CD14-positive monocyte (primary cell): Measurements from ENCODE around the gene ADAMTS13. TPM values are rescaled to one million over a fixed set of nuclear protein-coding genes. Genes with fewer than 3 reads are reported as not detected.
A peak's percentile ranks its signal among the peaks of the same experiment; 100 is the strongest.

ENCODE experiments used
- DNase-seq, 3 donors: peaks; one replicate each; pipeline ENCODE4 v3.0.0-alpha.2; 2011 to 2022
- H2AFZ ChIP-seq: 2 replicates; pipeline ENCODE4 v1.6.0; 2012; ENCODE audit warnings: mild to moderate bottlenecking, low read depth, low read length, inconsistent platforms; ENCODE audit not compliant: insufficient read depth, poor library complexity, severe bottlenecking
- H3K27ac ChIP-seq, 2 donors: 1 replicate in 1 of 2; 2 replicates in 1 of 2; pipeline ENCODE4 v1.5.1; 2012 to 2013; ENCODE audit warnings: low read length in 2 of 2, control low read depth in 1 of 2, inconsistent platforms in 1 of 2, low read depth in 1 of 2, mild to moderate bottlenecking in 1 of 2
- H3K27me3 ChIP-seq, 2 donors: one replicate each; pipeline versions ENCODE4 v1.6.0 to v1.6.1; 2011 to 2013; ENCODE audit warnings: low read length in 2 of 2; ENCODE audit not compliant: control insufficient read depth in 2 of 2, insufficient read depth in 2 of 2
- H3K36me3 ChIP-seq, 2 donors: replicated peaks in 1 of 2; 1 replicate in 1 of 2; 2 replicates in 1 of 2; pipeline versions ENCODE4 v1.5.1 to v1.6.1; 2012 to 2013; ENCODE audit warnings: low read length in 2 of 2, control low read depth in 1 of 2, inconsistent platforms in 1 of 2, mild to moderate bottlenecking in 1 of 2; ENCODE audit not compliant: insufficient read depth in 2 of 2, control insufficient read depth in 1 of 2
- H3K4me1 ChIP-seq, 2 donors: 1 replicate in 1 of 2; 2 replicates in 1 of 2; pipeline versions ENCODE4 v1.5.1 to v1.6.1; 2012 to 2013; ENCODE audit warnings: low read length in 2 of 2, control low read depth in 1 of 2, inconsistent platforms in 1 of 2, mild to moderate bottlenecking in 1 of 2, moderate library complexity in 1 of 2; ENCODE audit not compliant: insufficient read depth in 2 of 2, control insufficient read depth in 1 of 2
- H3K4me2 ChIP-seq: replicated peaks from 2 replicates; pipeline ENCODE3; 2012; ENCODE audit warnings: low read length, moderate library complexity, mild to moderate bottlenecking; ENCODE audit not compliant: poor library complexity, severe bottlenecking; ENCODE audit errors: extremely low read depth
- H3K4me3 ChIP-seq, 3 experiments: fragments of 200-600 bp in 1 of 3; sonication (generic) in 1 of 3; replicated peaks in 1 of 3; 1 replicate in 2 of 3; 2 replicates in 1 of 3; pipeline ENCODE4 v1.5.1; 2011 to 2013; ENCODE audit warnings: low read length in 3 of 3, mild to moderate bottlenecking in 3 of 3, control low read depth in 2 of 3, low read depth in 2 of 3, inconsistent platforms in 1 of 3, moderate library complexity in 1 of 3
- H3K79me2 ChIP-seq: 2 replicates; pipeline ENCODE4 v1.6.0; 2012; ENCODE audit warnings: mild to moderate bottlenecking, control low read depth, inconsistent platforms, low read length, moderate library complexity; ENCODE audit not compliant: insufficient read depth
- H3K9ac ChIP-seq: 2 replicates; pipeline ENCODE4 v1.6.0; 2017; ENCODE audit warnings: low read length, mild to moderate bottlenecking; ENCODE audit not compliant: insufficient read depth, poor library complexity, severe bottlenecking
- H3K9me3 ChIP-seq, 2 donors: replicated peaks in 1 of 2; 1 replicate in 1 of 2; 2 replicates in 1 of 2; pipeline versions ENCODE4 v1.5.1 to v1.6.1; 2012 to 2013; ENCODE audit warnings: low read length in 2 of 2, control low read depth in 1 of 2; ENCODE audit not compliant: control insufficient read depth in 1 of 2, insufficient read depth in 1 of 2
- H4K20me1 ChIP-seq: 2 replicates; pipeline ENCODE4 v1.6.0; 2012; ENCODE audit warnings: mild to moderate bottlenecking, low read length, control low read depth, moderate library complexity; ENCODE audit not compliant: insufficient read depth
- H3K27ac Mint-ChIP-seq, 7 donors: one replicate each; pipeline ENCODE4 v1.8.0; 2020; ENCODE audit warnings: mild to moderate bottlenecking in 7 of 7, mixed read lengths in 7 of 7, moderate library complexity in 6 of 7, inconsistent platforms in 2 of 7
- H3K27me3 Mint-ChIP-seq, 3 donors: one replicate each; pipeline ENCODE4 v1.8.0; 2021 to 2022; ENCODE audit warnings: low read depth in 3 of 3, mild to moderate bottlenecking in 3 of 3, mixed read lengths in 3 of 3, moderate library complexity in 3 of 3, inconsistent platforms in 1 of 3
- H3K36me3 Mint-ChIP-seq, 2 donors: one replicate each; pipeline ENCODE4 v1.8.0; 2020; ENCODE audit warnings: mixed read lengths in 2 of 2, inconsistent platforms in 1 of 2, mild to moderate bottlenecking in 1 of 2
- H3K4me1 Mint-ChIP-seq: one replicate; pipeline ENCODE4 v1.8.0; 2020; ENCODE audit warnings: mild to moderate bottlenecking, mixed read lengths
- H3K4me3 Mint-ChIP-seq, 2 donors: one replicate each; pipeline ENCODE4 v1.8.0; 2020; ENCODE audit warnings: mild to moderate bottlenecking in 2 of 2, mixed read lengths in 2 of 2, moderate library complexity in 1 of 2
- H3K9me3 Mint-ChIP-seq, 7 donors: one replicate each; pipeline ENCODE4 v1.8.0; 2020 to 2022; ENCODE audit warnings: mixed read lengths in 7 of 7, mild to moderate bottlenecking in 6 of 7, moderate library complexity in 6 of 7, inconsistent platforms in 2 of 7
- WGBS: methylation state at CpG from one replicate; pipeline ENCODE4 v1.1.5; 2013; ENCODE audit warnings: missing lambda C conversion rate; ENCODE audit not compliant: insufficient coverage; 5-methylcytosine and 5-hydroxymethylcytosine counted together
- intact Hi-C, 2 donors: fragments of 100-400 bp; cut with micrococcal nuclease; formaldehyde crosslinking; loops; one replicate each; pipeline versions ENCODE4 v1.15.0 to v1.15.1; 2023
- polyA plus RNA-seq, 3 donors: library from polyadenylated mRNA; depleted of rRNA in 1 of 3; unstranded in 2 of 3; stranded (reverse) in 1 of 3; fragments of 300-500 nt in 2 of 3; fragments of >200 nt in 1 of 3; fragmentation: Illumina TruSeq in 2 of 3; gene quantifications; 1 replicate in 2 of 3; 2 replicates in 1 of 3; pipeline ENCODE4 v1.2.3, GENCODE V29; 2012 to 2021
- TF ChIP-seq, protein P1 (sequence below): fragments of 200-600 bp; IDR thresholded peaks from one replicate; pipeline ENCODE4 v1.8.0; 2022; ENCODE audit warnings: antibody characterized with exemption, mild to moderate bottlenecking

ADAMTS13 gene
- polyA plus RNA-seq, 3 donors: 0.77 TPM; not detected in 2

GRCh38 chr9:133472277-133472645 lies 50.1 kb downstream of the ADAMTS13 start:
- Mint-ChIP-seq H3K4me1 (peaks cover 57% of the 10 kb centered on the region), H3K4me3 (no peak overlapping the region), H3K36me3 (peaks cover 30 to 52% of the 10 kb centered on the region in 2 donors), H3K9me3 (no peaks in the 10 kb centered on the region), H3K27me3 (peaks cover 0 to 3% (median 1%) of the 10 kb centered on the region in 3 donors), H3K27ac (no peak overlapping the region)
- TF ChIP-seq, protein P1, sequence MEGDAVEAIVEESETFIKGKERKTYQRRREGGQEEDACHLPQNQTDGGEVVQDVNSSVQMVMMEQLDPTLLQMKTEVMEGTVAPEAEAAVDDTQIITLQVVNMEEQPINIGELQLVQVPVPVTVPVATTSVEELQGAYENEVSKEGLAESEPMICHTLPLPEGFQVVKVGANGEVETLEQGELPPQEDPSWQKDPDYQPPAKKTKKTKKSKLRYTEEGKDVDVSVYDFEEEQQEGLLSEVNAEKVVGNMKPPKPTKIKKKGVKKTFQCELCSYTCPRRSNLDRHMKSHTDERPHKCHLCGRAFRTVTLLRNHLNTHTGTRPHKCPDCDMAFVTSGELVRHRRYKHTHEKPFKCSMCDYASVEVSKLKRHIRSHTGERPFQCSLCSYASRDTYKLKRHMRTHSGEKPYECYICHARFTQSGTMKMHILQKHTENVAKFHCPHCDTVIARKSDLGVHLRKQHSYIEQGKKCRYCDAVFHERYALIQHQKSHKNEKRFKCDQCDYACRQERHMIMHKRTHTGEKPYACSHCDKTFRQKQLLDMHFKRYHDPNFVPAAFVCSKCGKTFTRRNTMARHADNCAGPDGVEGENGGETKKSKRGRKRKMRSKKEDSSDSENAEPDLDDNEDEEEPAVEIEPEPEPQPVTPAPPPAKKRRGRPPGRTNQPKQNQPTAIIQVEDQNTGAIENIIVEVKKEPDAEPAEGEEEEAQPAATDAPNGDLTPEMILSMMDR: no peak
- H3K4me3 ChIP-seq: no peak overlapping the region
- no peak overlapping the region for H3K9ac ChIP-seq
- H3K27ac ChIP-seq: no peak overlapping the region
- H4K20me1 ChIP-seq: peaks cover 93% of the 10 kb centered on the region
- no peaks in the 10 kb centered on the region for H3K27me3 ChIP-seq
- peaks cover 44 to 45% of the 10 kb centered on the region in 2 donors for H3K36me3 ChIP-seq
- DNase-seq: no peak
- WGBS: 95% methylated on average over 10 of the region's 11 CpGs
- peak overlapping the region; percentile 0 for H3K4me2 ChIP-seq
- no peaks in the 10 kb centered on the region for H3K9me3 ChIP-seq
- intact Hi-C loops: loop anchor here in 1 of 2 donors (10.0 kb wide), 1 partner anchor 553 kb away; the partner anchor contains the start of gene BRD3OS
- no peak overlapping the region for H2AFZ ChIP-seq
- H3K4me1 ChIP-seq: peaks cover 72 to 81% of the 10 kb centered on the region in 2 donors
- H3K79me2 ChIP-seq: peaks cover 18% of the 10 kb centered on the region

GRCh38 chr9:133472753-133473378 lies 50.7 kb downstream of the ADAMTS13 start:
- WGBS: 66% methylated on average over 15 of the region's 19 CpGs
- TF ChIP-seq, protein P1: no peak
- peaks cover 44 to 45% of the 10 kb centered on the region in 2 donors for H3K36me3 ChIP-seq
- intact Hi-C loops: loop anchor here in 1 of 2 donors (10.0 kb wide), 1 partner anchor 552 kb away; the partner anchor contains the start of gene BRD3OS
- Mint-ChIP-seq H3K4me1 (peaks cover 63% of the 10 kb centered on the region), H3K9me3 (no peaks in the 10 kb centered on the region), H3K27ac (peak overlapping the region in 1 of 7 donors; percentile 69), H3K36me3 (peaks cover 30 to 54% of the 10 kb centered on the region in 2 donors), H3K27me3 (peaks cover 1 to 3% (median 2%) of the 10 kb centered on the region in 3 donors), H3K4me3 (no peak overlapping the region)
- H3K4me1 ChIP-seq: peaks cover 78 to 87% of the 10 kb centered on the region in 2 donors
- DNase-seq: no peak
- H4K20me1 ChIP-seq: peaks cover 99% of the 10 kb centered on the region
- H3K9me3 ChIP-seq: no peaks in the 10 kb centered on the region
- no peaks in the 10 kb centered on the region for H3K27me3 ChIP-seq
- H2AFZ ChIP-seq: no peak overlapping the region
- peaks cover 24% of the 10 kb centered on the region for H3K79me2 ChIP-seq
- H3K27ac ChIP-seq: no peak overlapping the region
- H3K4me2 ChIP-seq: peak overlapping the region; percentile 12
- H3K4me3 ChIP-seq: peak overlapping the region in 1 of 3 experiments; percentile 17
- H3K9ac ChIP-seq: no peak overlapping the region
